Caco-2 (cell line): ENCODE measurements around the gene CINP. TPM values are rescaled to one million over a fixed set of nuclear protein-coding genes. Genes with fewer than 3 reads are reported as not detected.

Source experiments
- BruUV-seq: library from RNA; stranded (reverse); fragments of 400-500 nt; replicated peaks from 2 replicates; lab custom pipeline; 2021; lab: Mats Ljungman, UMichigan
- CTCF ChIA-PET: fragments of 300-600 bp; sonication (Branson Sonifier 250); formaldehyde crosslinking; loops from one replicate; lab custom pipeline; 2022; ENCODE audit warnings: antibody characterized with exemption; lab: Charles Lee
- POLR2A ChIA-PET: fragments of 300-600 bp; sonication (Branson Sonifier 250); formaldehyde crosslinking; loops from one replicate; lab custom pipeline; 2022; ENCODE audit warnings: antibody characterized with exemption; lab: Charles Lee
- DNase-seq, 2 experiments: peaks; one replicate each; pipeline versions ENCODE4 v3.0.0 to v3.0.0-alpha.2; 2020 to 2022
- H3K27me3 ChIP-seq: replicated peaks from 2 replicates; pipeline ENCODE4 v1.6.0; 2011; ENCODE audit warnings: low read length; ENCODE audit not compliant: control insufficient read depth, insufficient read depth
- H3K36me3 ChIP-seq: 2 replicates; pipeline ENCODE4 v1.5.1; 2011; ENCODE audit warnings: low read length; ENCODE audit not compliant: control insufficient read depth, insufficient read depth
- H3K4me1 ChIP-seq: fragments of 250-450 bp; sonication (Bioruptor Pico); 2 replicates; pipeline ENCODE4 v1.5.1; 2020; ENCODE audit warnings: mild to moderate bottlenecking
- H3K4me3 ChIP-seq: 2 replicates; pipeline ENCODE4 v1.5.1; 2011; ENCODE audit warnings: low read depth, mild to moderate bottlenecking, control low read depth, low read length
- H3K9me3 ChIP-seq: fragments of 250-450 bp; sonication (Bioruptor Pico); 2 replicates; pipeline ENCODE4 v1.5.1; 2020; ENCODE audit warnings: mild to moderate bottlenecking, moderate library complexity
- H3K27ac Mint-ChIP-seq: one replicate; pipeline ENCODE4 v1.8.0; 2022; ENCODE audit warnings: mixed read lengths; ENCODE audit not compliant: unreplicated experiment
- H3K27me3 Mint-ChIP-seq: one replicate; pipeline ENCODE4 v1.8.0; 2022; ENCODE audit warnings: mixed read lengths; ENCODE audit not compliant: insufficient read depth, unreplicated experiment
- H3K36me3 Mint-ChIP-seq: one replicate; pipeline ENCODE4 v1.8.0; 2022; ENCODE audit warnings: mild to moderate bottlenecking, mixed read lengths; ENCODE audit not compliant: insufficient read depth, unreplicated experiment
- H3K4me1 Mint-ChIP-seq: one replicate; pipeline ENCODE4 v1.8.0; 2022; ENCODE audit warnings: low read depth, mixed read lengths; ENCODE audit not compliant: unreplicated experiment
- H3K4me3 Mint-ChIP-seq: one replicate; pipeline ENCODE4 v1.8.0; 2022; ENCODE audit warnings: mild to moderate bottlenecking, moderate library complexity, mixed read lengths; ENCODE audit not compliant: unreplicated experiment
- H3K9me3 Mint-ChIP-seq: one replicate; pipeline ENCODE4 v1.8.0; 2022; ENCODE audit warnings: mixed read lengths; ENCODE audit not compliant: unreplicated experiment
- CTCF ChIP-seq, 2 experiments: fragments of 200-600 bp in 1 of 2; IDR thresholded peaks; 1 replicate in 1 of 2; 2 replicates in 1 of 2; pipeline versions ENCODE4 v1.5.1 to v1.8.0; 2011 to 2022; ENCODE audit warnings: antibody characterized with exemption in 1 of 2, control low read depth in 1 of 2, inconsistent platforms in 1 of 2, low read depth in 1 of 2, low read length in 1 of 2, mild to moderate bottlenecking in 1 of 2, moderate library complexity in 1 of 2; ENCODE audit not compliant: insufficient read depth in 1 of 2, severe bottlenecking in 1 of 2, unreplicated experiment in 1 of 2
- intact Hi-C: fragments of 100-400 bp; cut with micrococcal nuclease; formaldehyde crosslinking; loops from one replicate; pipeline ENCODE4 v1.10.0; 2022; ENCODE audit not compliant: unreplicated experiment
- total RNA-seq: library from RNA; stranded (reverse); gene quantifications from 2 replicates; pipeline ENCODE4 v1.2.3, GENCODE V29; 2022

CINP gene
- total RNA-seq, 1 experiment from 2014 or later = 38.9 TPM

- Mint-ChIP-seq H3K9me3 (no peaks in the 10 kb centered on the region), H3K4me1 (no peaks in the 10 kb centered on the region), H3K36me3 (no peaks in the 10 kb centered on the region), H3K4me3 (no peak overlapping the region), H3K27ac (no peak overlapping the region), H3K27me3 (no peaks in the 10 kb centered on the region)
- no peak for TF ChIP-seq CTCF (IDR thresholded peaks at IDR 0.05; ENCODE audit: insufficient read depth in 1 of 2, low read depth in 1 of 2, low read length in 1 of 2, severe bottlenecking in 1 of 2, unreplicated experiment in 1 of 2)
- BruUV-seq = no TSS peak
- no peak for DNase-seq
- H3K4me1 ChIP-seq = no peaks in the 10 kb centered on the region
- no peak overlapping the region for H3K4me3 ChIP-seq
- no peaks in the 10 kb centered on the region for H3K27me3 ChIP-seq
- no peaks in the 10 kb centered on the region for H3K36me3 ChIP-seq
- CTCF ChIA-PET = no interaction called here
- no peaks in the 10 kb centered on the region; the same call in 1 of the 2 replicates for H3K9me3 ChIP-seq
- POLR2A ChIA-PET = no interaction called here
- intact Hi-C loops = no loop called here
These were observed 29.8 kb upstream of the CINP start for GRCh38 chr14:102392506-102392905.

- no peak for TF ChIP-seq CTCF (IDR thresholded peaks at IDR 0.05; ENCODE audit: insufficient read depth in 1 of 2, low read depth in 1 of 2, low read length in 1 of 2, severe bottlenecking in 1 of 2, unreplicated experiment in 1 of 2)
- CTCF ChIA-PET = no interaction called here
- Mint-ChIP-seq H3K36me3 (no peaks in the 10 kb centered on the region), H3K27me3 (no peaks in the 10 kb centered on the region), H3K4me1 (no peaks in the 10 kb centered on the region), H3K27ac (no peak overlapping the region), H3K9me3 (no peaks in the 10 kb centered on the region), H3K4me3 (no peak overlapping the region)
- no peak for DNase-seq
- POLR2A ChIA-PET = no interaction called here
- H3K27me3 ChIP-seq = no peaks in the 10 kb centered on the region
- no peaks in the 10 kb centered on the region for H3K36me3 ChIP-seq
- H3K9me3 ChIP-seq = no peaks in the 10 kb centered on the region
- H3K4me1 ChIP-seq = no peaks in the 10 kb centered on the region
- BruUV-seq = no TSS peak
- intact Hi-C loops = no loop called here
- no peak overlapping the region for H3K4me3 ChIP-seq
These were observed 27.6 kb upstream of the CINP start for GRCh38 chr14:102390064-102390855.

- BruUV-seq = no TSS peak
- CTCF ChIA-PET = no interaction called here
- no peaks in the 10 kb centered on the region for H3K36me3 ChIP-seq
- Mint-ChIP-seq H3K9me3 (no peaks in the 10 kb centered on the region), H3K27me3 (no peaks in the 10 kb centered on the region), H3K36me3 (no peaks in the 10 kb centered on the region), H3K4me1 (no peaks in the 10 kb centered on the region), H3K27ac (no peak overlapping the region), H3K4me3 (no peak overlapping the region)
- no peak for DNase-seq
- intact Hi-C loops = no loop called here
- no peaks in the 10 kb centered on the region for H3K9me3 ChIP-seq
- TF ChIP-seq CTCF (IDR thresholded peaks at IDR 0.05; ENCODE audit: insufficient read depth in 1 of 2, low read depth in 1 of 2, low read length in 1 of 2, severe bottlenecking in 1 of 2, unreplicated experiment in 1 of 2) = no peak
- no peaks in the 10 kb centered on the region for H3K4me1 ChIP-seq
- POLR2A ChIA-PET = no interaction called here
- H3K4me3 ChIP-seq = no peak overlapping the region
- no peaks in the 10 kb centered on the region for H3K27me3 ChIP-seq
These were observed 26.6 kb upstream of the CINP start for GRCh38 chr14:102389246-102389645.
